Neural cell (in vitro differentiated cells): Measurements from ENCODE around the gene SCN2A.

Experiments used
- EP300 ChIP-seq: fragments of 450-650 bp; conservative IDR thresholded peaks from 2 replicates; pipeline ENCODE4 v1.6.1; 2014; ENCODE audit warnings: antibody characterized with exemption, mild to moderate bottlenecking, moderate library complexity; ENCODE audit not compliant: poor library complexity, severe bottlenecking
- EZH2 ChIP-seq: fragments of 200-600, 300-800 bp; shearing (Covaris generic), sonication (generic); IDR thresholded peaks from 2 replicates; pipeline ENCODE4 v1.6.1; 2014; ENCODE audit warnings: antibody characterized with exemption, low read length, borderline replicate concordance, mild to moderate bottlenecking; ENCODE audit not compliant: insufficient read depth, poor library complexity, severe bottlenecking
- POLR2AphosphoS5 ChIP-seq: IDR thresholded peaks from 2 replicates; pipeline ENCODE4 v1.6.1; 2012
- RAD21 ChIP-seq: fragments of 450-650 bp; conservative IDR thresholded peaks from 2 replicates; pipeline ENCODE4 v1.6.1; 2014; ENCODE audit warnings: antibody characterized with exemption, mild to moderate bottlenecking, moderate library complexity
- SMC3 ChIP-seq: fragments of 450-650 bp; conservative IDR thresholded peaks from 2 replicates; pipeline ENCODE4 v1.6.1; 2014; ENCODE audit warnings: antibody characterized with exemption, mild to moderate bottlenecking, moderate library complexity; ENCODE audit not compliant: poor library complexity
- TF ChIP-seq, protein P1 (sequence below): fragments of 450-650 bp; IDR thresholded peaks from 2 replicates; pipeline ENCODE4 v1.5.1; 2014; ENCODE audit warnings: antibody characterized with exemption, mild to moderate bottlenecking, moderate library complexity; ENCODE audit not compliant: poor library complexity, severe bottlenecking

DNA sequence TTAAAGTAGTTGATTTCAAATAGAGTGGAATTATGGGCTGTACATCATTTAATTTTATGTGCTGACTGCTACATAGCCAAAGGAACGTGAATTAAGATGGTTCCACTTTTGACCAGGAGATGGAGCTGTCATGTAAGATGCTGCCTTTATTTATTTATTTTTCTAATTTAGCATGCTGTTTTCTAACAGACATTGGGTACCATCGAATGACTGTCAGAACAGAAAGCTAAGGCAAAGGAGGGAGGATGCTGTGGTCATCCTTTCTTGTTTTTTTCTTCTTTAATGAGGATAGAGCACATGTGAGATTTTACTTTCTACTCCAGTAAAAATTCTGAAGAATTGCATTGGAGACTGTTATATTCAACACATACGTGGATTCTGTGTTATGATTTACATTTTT lies at the start of gene SCN2A:
- peak; percentile 56 for TF ChIP-seq POLR2AphosphoS5
- TF ChIP-seq, protein P1, sequence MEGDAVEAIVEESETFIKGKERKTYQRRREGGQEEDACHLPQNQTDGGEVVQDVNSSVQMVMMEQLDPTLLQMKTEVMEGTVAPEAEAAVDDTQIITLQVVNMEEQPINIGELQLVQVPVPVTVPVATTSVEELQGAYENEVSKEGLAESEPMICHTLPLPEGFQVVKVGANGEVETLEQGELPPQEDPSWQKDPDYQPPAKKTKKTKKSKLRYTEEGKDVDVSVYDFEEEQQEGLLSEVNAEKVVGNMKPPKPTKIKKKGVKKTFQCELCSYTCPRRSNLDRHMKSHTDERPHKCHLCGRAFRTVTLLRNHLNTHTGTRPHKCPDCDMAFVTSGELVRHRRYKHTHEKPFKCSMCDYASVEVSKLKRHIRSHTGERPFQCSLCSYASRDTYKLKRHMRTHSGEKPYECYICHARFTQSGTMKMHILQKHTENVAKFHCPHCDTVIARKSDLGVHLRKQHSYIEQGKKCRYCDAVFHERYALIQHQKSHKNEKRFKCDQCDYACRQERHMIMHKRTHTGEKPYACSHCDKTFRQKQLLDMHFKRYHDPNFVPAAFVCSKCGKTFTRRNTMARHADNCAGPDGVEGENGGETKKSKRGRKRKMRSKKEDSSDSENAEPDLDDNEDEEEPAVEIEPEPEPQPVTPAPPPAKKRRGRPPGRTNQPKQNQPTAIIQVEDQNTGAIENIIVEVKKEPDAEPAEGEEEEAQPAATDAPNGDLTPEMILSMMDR: peak; percentile 85
- peak; percentile 86 for TF ChIP-seq SMC3
- TF ChIP-seq EP300: no peak
- TF ChIP-seq EZH2: no peak
- peak; percentile 83 for TF ChIP-seq RAD21
